ENCODE data around the gene TUB. TPM values are rescaled to one million over a fixed set of nuclear protein-coding genes. Genes with fewer than 3 reads are reported as not detected.

Gene TUB
- total and polyA plus RNA-seq, 2 donors (not counting 1 experiment from before 2014, with no cell fraction given) = 0.06 to 0.10 TPM

DNA sequence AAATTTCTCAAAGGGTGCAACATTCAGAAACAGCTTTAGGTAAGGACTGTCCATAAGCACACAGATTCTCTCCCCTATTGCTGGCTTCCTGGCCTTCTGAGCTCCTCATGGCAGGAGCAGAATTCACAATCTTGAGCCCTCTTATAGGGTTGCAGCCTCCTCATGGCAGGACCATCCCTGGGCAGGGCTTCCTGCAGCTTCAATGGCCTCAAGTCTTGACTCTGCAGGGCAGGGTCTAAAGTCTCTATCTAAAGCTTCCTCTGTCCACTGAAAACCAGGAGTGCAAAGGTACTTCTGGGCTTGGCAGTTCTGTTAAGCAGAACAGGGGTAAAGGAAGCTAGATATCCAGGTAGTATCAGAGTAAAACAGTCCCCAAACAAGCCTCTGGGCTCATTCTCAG, 28.7 kb downstream of the TUB start:
- Histone ChIP-seq H2AFZ (ENCODE audit: insufficient read depth, low read depth, low read length, poor library complexity, severe bottlenecking) (no peak overlapping the region), H3K9ac (ENCODE audit: low read length) (no peak overlapping the region), H3K4me1 (ENCODE audit: control insufficient read depth in 2 of 2, insufficient read depth in 2 of 2, low read length in 2 of 2) (no peaks in the 10 kb centered on the region), H4K20me1 (ENCODE audit: control insufficient read depth, insufficient read depth, low read length, poor library complexity, severe bottlenecking) (peaks cover 10% of the 10 kb centered on the region), H3K79me2 (ENCODE audit: control insufficient read depth, insufficient read depth, low read length) (no peaks in the 10 kb centered on the region), H3K27ac (ENCODE audit: low read length in 2 of 2) (no peak overlapping the region), H3K4me3 (ENCODE audit: control extremely low read depth in 1 of 5, extremely low read depth in 1 of 5, insufficient read depth in 1 of 5, low read depth in 2 of 5, low read length in 4 of 5) (no peak overlapping the region), H3K4me2 (replicated peaks; ENCODE audit: low read depth, low read length, poor library complexity, severe bottlenecking) (no peak overlapping the region), H3K36me3 (replicated peaks in 1 of 2; ENCODE audit: control extremely low read depth in 1 of 2, control insufficient read depth in 1 of 2, extremely low read depth in 1 of 2, insufficient read depth in 2 of 2, low read length in 1 of 2) (peaks cover 0 to 59% of the 10 kb centered on the region in 2 experiments), H3K9me3 (ENCODE audit: control extremely low read depth in 1 of 3, control insufficient read depth in 2 of 3, insufficient read depth in 1 of 3, low read length in 2 of 3) (peaks cover 0 to 12% (median 0%) of the 10 kb centered on the region in 3 donors), H3K27me3 (replicated peaks in 1 of 4; ENCODE audit: control extremely low read depth in 1 of 4, control insufficient read depth in 3 of 4, insufficient read depth in 4 of 4, low read length in 3 of 4) (no peaks in the 10 kb centered on the region)
- Mint-ChIP-seq H3K27me3 (no peaks in the 10 kb centered on the region), H3K4me3 (no peak overlapping the region), H3K4me1 (no peaks in the 10 kb centered on the region), H3K27ac (no peak overlapping the region), H3K9me3 (ENCODE audit: insufficient read depth) (peaks cover under 1% of the 10 kb centered on the region)
- ChIA-PET CTCF (interaction anchor here (6.1 kb wide), 1 partner anchor 10 kb away, joined by 35 read pairs; no protein-coding TSS in a partner anchor), POLR2A (no interaction called here)
- intact Hi-C loops (cut with micrococcal nuclease) = no loop called here
- ATAC-seq (ENCODE audit: low read depth) (no peak), DNase-seq (no peak)
- TF ChIP-seq EZH2 (IDR thresholded peaks at IDR 0.05; ENCODE audit: borderline replicate concordance, insufficient read depth, low read depth, low read length, poor library complexity, severe bottlenecking) (no peak), CTCF (IDR thresholded peaks at IDR 0.05) (no peak)

GRCh38 chr11:8110396-8110795, 29.4 kb downstream of the TUB start:
- Histone ChIP-seq H3K4me2 (replicated peaks; ENCODE audit: low read depth, low read length, poor library complexity, severe bottlenecking) (no peak overlapping the region), H3K9me3 (ENCODE audit: control extremely low read depth in 1 of 3, control insufficient read depth in 2 of 3, insufficient read depth in 1 of 3, low read length in 2 of 3) (peaks cover 0 to 13% (median 0%) of the 10 kb centered on the region in 3 donors), H3K36me3 (replicated peaks in 1 of 2; ENCODE audit: control extremely low read depth in 1 of 2, control insufficient read depth in 1 of 2, extremely low read depth in 1 of 2, insufficient read depth in 2 of 2, low read length in 1 of 2) (peaks cover 0 to 59% of the 10 kb centered on the region in 2 experiments), H3K4me3 (ENCODE audit: control extremely low read depth in 1 of 5, extremely low read depth in 1 of 5, insufficient read depth in 1 of 5, low read depth in 2 of 5, low read length in 4 of 5) (no peak overlapping the region), H3K4me1 (ENCODE audit: control insufficient read depth in 2 of 2, insufficient read depth in 2 of 2, low read length in 2 of 2) (no peaks in the 10 kb centered on the region), H3K27ac (ENCODE audit: low read length in 2 of 2) (no peak overlapping the region), H3K9ac (ENCODE audit: low read length) (no peak overlapping the region), H3K27me3 (replicated peaks in 1 of 4; ENCODE audit: control extremely low read depth in 1 of 4, control insufficient read depth in 3 of 4, insufficient read depth in 4 of 4, low read length in 3 of 4) (no peaks in the 10 kb centered on the region), H3K79me2 (ENCODE audit: control insufficient read depth, insufficient read depth, low read length) (no peaks in the 10 kb centered on the region), H2AFZ (ENCODE audit: insufficient read depth, low read depth, low read length, poor library complexity, severe bottlenecking) (no peak overlapping the region), H4K20me1 (ENCODE audit: control insufficient read depth, insufficient read depth, low read length, poor library complexity, severe bottlenecking) (peaks cover 10% of the 10 kb centered on the region)
- Mint-ChIP-seq H3K4me1 (no peaks in the 10 kb centered on the region), H3K9me3 (ENCODE audit: insufficient read depth) (peaks cover 4% of the 10 kb centered on the region), H3K27me3 (no peaks in the 10 kb centered on the region), H3K4me3 (no peak overlapping the region), H3K27ac (no peak overlapping the region)
- TF ChIP-seq CTCF (IDR thresholded peaks at IDR 0.05) (no peak), EZH2 (IDR thresholded peaks at IDR 0.05; ENCODE audit: borderline replicate concordance, insufficient read depth, low read depth, low read length, poor library complexity, severe bottlenecking) (no peak)
- no peak for DNase-seq
- WGBS (ENCODE audit: insufficient coverage) = 100% methylated on average over 2 of the region's 4 CpGs
- ChIA-PET POLR2A (no interaction called here), CTCF (interaction anchor here (6.1 kb wide), 1 partner anchor 11 kb away, joined by 35 read pairs; no protein-coding TSS in a partner anchor)
- ATAC-seq (ENCODE audit: low read depth) = no peak
- intact Hi-C loops (cut with micrococcal nuclease) = no loop called here

All from B cell (primary cell).